GM23338 (cell line): Measurements from ENCODE around the gene TMEM209. TPM values are rescaled to one million over a fixed set of nuclear protein-coding genes. Genes with fewer than 3 reads are reported as not detected.

Source experiments
- ATAC-seq: fragments of 200-7000 bp; cut with Tn5 transposase; 3 replicates; pipeline ENCODE4 v1.9.1; 2020
- DNase-seq: peaks from one replicate; pipeline ENCODE4 v3.0.0-alpha.2; 2015; ENCODE audit warnings: low spot score
- H2AFZ ChIP-seq: fragments of 200-600 bp; sonication (generic); 2 replicates; pipeline ENCODE4 v1.8.0; 2016; ENCODE audit warnings: antibody characterized with exemption, mild to moderate bottlenecking, moderate library complexity
- H3F3A ChIP-seq: fragments of 200-600 bp; sonication (generic); replicated peaks from 2 replicates; pipeline ENCODE4 v1.8.0; 2017; ENCODE audit warnings: antibody characterized with exemption, mixed run types, low read depth
- H3K27ac ChIP-seq: fragments of 200-600 bp; sonication (generic); 2 replicates; pipeline ENCODE4 v1.6.1; 2016; ENCODE audit warnings: low read depth
- H3K27me3 ChIP-seq: fragments of 200-600 bp; sonication (generic); 2 replicates; pipeline ENCODE4 v1.8.0; 2016; ENCODE audit warnings: mild to moderate bottlenecking, mixed run types, moderate library complexity; ENCODE audit not compliant: insufficient read depth
- H3K36me3 ChIP-seq: fragments of 200-600 bp; sonication (generic); 2 replicates; pipeline ENCODE4 v1.8.0; 2016; ENCODE audit warnings: mild to moderate bottlenecking; ENCODE audit not compliant: insufficient read depth
- H3K4me1 ChIP-seq: fragments of 200-600 bp; sonication (generic); 2 replicates; pipeline ENCODE4 v1.8.0; 2016; ENCODE audit warnings: mild to moderate bottlenecking, moderate library complexity; ENCODE audit not compliant: insufficient read depth
- H3K4me2 ChIP-seq: fragments of 200-600 bp; sonication (generic); 2 replicates; pipeline ENCODE4 v1.7.1; 2017; ENCODE audit warnings: mixed run types
- H3K4me3 ChIP-seq: fragments of 200-600 bp; sonication (generic); 2 replicates; pipeline ENCODE4 v1.6.1; 2016; ENCODE audit warnings: mixed run types
- H3K79me2 ChIP-seq: fragments of 200-600 bp; sonication (generic); replicated peaks from 2 replicates; pipeline ENCODE4 v1.8.0; 2017; ENCODE audit warnings: mild to moderate bottlenecking; ENCODE audit not compliant: insufficient read depth
- H3K9me2 ChIP-seq: fragments of 200-600 bp; sonication (generic); 2 replicates; pipeline ENCODE4 v1.8.0; 2017; ENCODE audit not compliant: insufficient read depth
- H4K20me1 ChIP-seq: fragments of 200-600 bp; sonication (generic); replicated peaks from 2 replicates; pipeline ENCODE4 v1.8.0; 2017; ENCODE audit warnings: mild to moderate bottlenecking; ENCODE audit not compliant: insufficient read depth
- H3K27ac Mint-ChIP-seq: 2 replicates; pipeline ENCODE4 v1.8.0; 2020; ENCODE audit warnings: inconsistent platforms, mild to moderate bottlenecking, moderate library complexity, mixed read lengths
- H3K27me3 Mint-ChIP-seq: 3 replicates; pipeline ENCODE4 v1.8.0; 2022; ENCODE audit warnings: low read depth, mild to moderate bottlenecking, moderate library complexity, mixed read lengths, inconsistent platforms; ENCODE audit not compliant: insufficient read depth, poor library complexity
- H3K36me3 Mint-ChIP-seq: 3 replicates; pipeline ENCODE4 v1.8.0; 2021; ENCODE audit warnings: low read depth, mild to moderate bottlenecking, inconsistent platforms, moderate library complexity, mixed read lengths
- H3K4me1 Mint-ChIP-seq: 3 replicates; pipeline ENCODE4 v1.8.0; 2020; ENCODE audit warnings: mild to moderate bottlenecking, inconsistent platforms, mixed read lengths
- H3K4me3 Mint-ChIP-seq: 3 replicates; pipeline ENCODE4 v1.8.0; 2021; ENCODE audit warnings: moderate library complexity, mild to moderate bottlenecking, inconsistent platforms, mixed read lengths
- H3K9me3 Mint-ChIP-seq: 3 replicates; pipeline ENCODE4 v1.8.0; 2020; ENCODE audit warnings: moderate library complexity, mild to moderate bottlenecking, inconsistent platforms, mixed read lengths
- CREB1 ChIP-seq: fragments of 250-450 bp; sonication (Bioruptor Pico); IDR thresholded peaks from 2 replicates; pipeline ENCODE4 v1.5.0; 2020; ENCODE audit warnings: low read depth, mild to moderate bottlenecking, moderate library complexity
- ETS1 ChIP-seq: IDR thresholded peaks from 2 replicates; pipeline ENCODE4 v1.6.1; 2016; ENCODE audit warnings: antibody characterized with exemption
- EZH2 ChIP-seq: fragments of 200-600 bp; sonication (generic); IDR thresholded peaks from one replicate; pipeline ENCODE4 v1.8.0; 2017; ENCODE audit warnings: antibody characterized with exemption, mild to moderate bottlenecking, low read depth; ENCODE audit not compliant: unreplicated experiment
- EZH2phosphoT487 ChIP-seq: fragments of 200-600 bp; sonication (generic); IDR thresholded peaks from one replicate; pipeline ENCODE4 v1.8.1; 2018; ENCODE audit warnings: antibody characterized with exemption; ENCODE audit not compliant: unreplicated experiment
- JUNB ChIP-seq: IDR thresholded peaks from one replicate; pipeline ENCODE4 v1.6.1; 2016; ENCODE audit warnings: antibody characterized with exemption; ENCODE audit not compliant: unreplicated experiment
- NANOG ChIP-seq: IDR thresholded peaks from 2 replicates; pipeline ENCODE4 v1.6.1; 2016; ENCODE audit warnings: antibody characterized with exemption, borderline replicate concordance
- POLR2AphosphoS5 ChIP-seq: IDR thresholded peaks from 2 replicates; pipeline ENCODE4 v1.6.1; 2016; ENCODE audit warnings: antibody characterized with exemption, low read depth
- REST ChIP-seq: IDR thresholded peaks from one replicate; pipeline ENCODE4 v1.6.1; 2018; ENCODE audit warnings: antibody characterized with exemption; ENCODE audit not compliant: unreplicated experiment
- ZNF331 ChIP-seq: fragments of 250-450 bp; sonication (Bioruptor Pico); IDR thresholded peaks from 2 replicates; pipeline ENCODE4 v1.5.0; 2020; ENCODE audit warnings: low read depth, mild to moderate bottlenecking, moderate library complexity
- ZNF462 ChIP-seq: fragments of 250-450 bp; sonication (Bioruptor Pico); IDR thresholded peaks from 2 replicates; pipeline ENCODE4 v1.5.0; 2020; ENCODE audit warnings: mild to moderate bottlenecking, moderate library complexity
- polyA plus RNA-seq: library from polyadenylated mRNA; unstranded; fragments of >200 nt; fragmentation: Nextera tagmentation; extraction: Ambion mirVana; gene quantifications from 2 replicates; pipeline ENCODE4 v1.2.1, GENCODE V29; 2016
- total RNA-seq: library from RNA; depleted of rRNA; stranded (reverse); fragments of >200 nt; shearing (Covaris generic); gene quantifications from 2 replicates; pipeline ENCODE4 v1.2.3, GENCODE V29; 2014

Gene TMEM209
- total and polyA plus RNA-seq, 2 experiments from 2014 or later = 18.6 to 26.2 TPM

- H3K4me3 Mint-ChIP-seq = no peak overlapping the region
- H3K4me3 ChIP-seq = no peak overlapping the region
- DNase-seq (no peak), ATAC-seq (no peak)
- H3K27ac ChIP-seq = no peak overlapping the region
- no peaks in the 10 kb centered on the region for H3K9me2 ChIP-seq
- no peak overlapping the region for H3K4me2 ChIP-seq
- no peak overlapping the region for H3K27ac Mint-ChIP-seq
- H3K36me3 ChIP-seq = 0 out of 2 replicates have a peak, but pooled peaks cover 4% of the 10 kb centered on the region
- H3F3A ChIP-seq = no peaks in the 10 kb centered on the region
- no peak overlapping the region for H2AFZ ChIP-seq
- no peaks in the 10 kb centered on the region for H3K27me3 Mint-ChIP-seq
- H3K9me3 Mint-ChIP-seq = no peaks in the 10 kb centered on the region
- H3K27me3 ChIP-seq = no peaks in the 10 kb centered on the region
- TF ChIP-seq EZH2 (no peak), CREB1 (CRISPR knock-in tag) (no peak), ETS1 (no peak), ZNF331 (CRISPR knock-in tag) (no peak), JUNB (no peak), REST (no peak), POLR2AphosphoS5 (no peak), NANOG (no peak), ZNF462 (CRISPR knock-in tag) (no peak), EZH2phosphoT487 (no peak)
- H3K36me3 Mint-ChIP-seq = peaks cover 17% of the 10 kb centered on the region; the same call in 2 of the 3 replicates
- peaks cover 10% of the 10 kb centered on the region; the same call in 1 of the 2 replicates for H3K4me1 ChIP-seq
- H4K20me1 ChIP-seq = no peaks in the 10 kb centered on the region; the same call in 1 of the 2 replicates
- no peaks in the 10 kb centered on the region for H3K79me2 ChIP-seq
- H3K4me1 Mint-ChIP-seq = peaks cover 15% of the 10 kb centered on the region
Measured at GRCh38 chr7:130133029-130133782, 72.0 kb downstream of the TMEM209 start.
